Stimulated activated CD8-positive, alpha-beta memory T cell treated with anti-CD3 and anti-CD28 coated beads, Interleukin-7, amount 100 ng/mL, for 24 hours (primary cell): ENCODE data around the gene CYP46A1.

Experiments
- DNase-seq: peaks from one replicate; pipeline ENCODE4 v3.0.0-alpha.2; 2020; ENCODE audit warnings: low read depth

The CYP46A1 gene

DNA sequence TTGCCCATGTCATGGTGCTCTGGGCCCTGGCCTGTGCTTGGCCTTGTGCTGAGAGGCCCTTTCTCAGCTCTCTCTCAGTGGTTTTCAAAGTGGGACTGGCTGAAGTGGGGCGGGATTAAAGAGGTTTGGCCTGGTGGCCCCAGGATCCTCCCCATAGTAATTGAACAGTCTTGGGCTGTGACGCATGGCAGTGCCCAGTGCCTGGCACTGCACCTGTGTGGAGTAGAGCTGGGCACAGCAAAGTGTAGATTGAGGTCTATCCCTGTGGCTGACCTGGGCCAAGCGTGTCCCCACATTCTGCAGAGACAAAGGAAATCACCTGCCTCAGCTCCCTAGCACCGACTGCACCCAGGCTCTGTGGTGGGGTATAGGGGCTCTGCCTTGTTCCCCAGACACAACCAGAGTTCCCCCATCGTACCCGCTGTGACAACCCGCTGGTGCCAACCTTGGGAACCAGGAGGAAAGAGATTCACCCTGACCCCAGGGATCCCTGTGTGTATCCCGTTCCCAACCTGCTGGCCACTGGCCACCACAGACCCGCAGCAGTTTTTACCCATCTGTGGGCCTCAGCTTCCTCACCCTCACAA, 9.9 kb upstream of the CYP46A1 start:
- DNase-seq = no peak

DNA sequence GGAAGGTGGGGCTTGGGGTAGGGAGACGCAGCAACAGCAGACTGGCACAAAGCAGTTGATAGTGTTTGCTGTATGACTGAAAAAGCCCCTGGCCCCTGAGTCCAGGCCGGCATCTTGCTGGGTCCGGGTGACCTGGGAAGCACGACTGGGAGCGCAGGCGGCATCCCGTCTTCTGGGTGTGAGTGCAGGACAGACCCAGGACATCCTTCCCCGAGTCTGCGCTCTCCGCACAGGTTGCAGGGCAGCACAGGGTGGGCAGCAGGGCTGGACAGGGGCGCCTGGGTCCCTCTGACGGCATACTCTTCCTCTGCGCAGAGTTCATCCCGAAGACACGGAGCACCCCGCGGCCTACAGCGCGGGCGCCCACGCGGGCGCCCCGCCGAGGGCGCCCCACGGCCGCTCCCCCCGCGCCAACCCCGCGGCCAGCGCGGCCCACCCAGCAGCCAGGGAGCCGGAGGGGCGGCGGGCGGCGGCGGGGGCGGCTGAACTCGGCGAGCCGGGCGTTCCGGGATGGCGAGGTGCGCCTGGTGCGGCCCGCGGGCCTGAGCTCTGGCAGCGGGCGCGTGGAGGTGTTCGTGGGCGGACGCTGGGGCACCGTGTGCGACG, 9.2 kb upstream of the CYP46A1 start:
- DNase-seq = no peak

DNA sequence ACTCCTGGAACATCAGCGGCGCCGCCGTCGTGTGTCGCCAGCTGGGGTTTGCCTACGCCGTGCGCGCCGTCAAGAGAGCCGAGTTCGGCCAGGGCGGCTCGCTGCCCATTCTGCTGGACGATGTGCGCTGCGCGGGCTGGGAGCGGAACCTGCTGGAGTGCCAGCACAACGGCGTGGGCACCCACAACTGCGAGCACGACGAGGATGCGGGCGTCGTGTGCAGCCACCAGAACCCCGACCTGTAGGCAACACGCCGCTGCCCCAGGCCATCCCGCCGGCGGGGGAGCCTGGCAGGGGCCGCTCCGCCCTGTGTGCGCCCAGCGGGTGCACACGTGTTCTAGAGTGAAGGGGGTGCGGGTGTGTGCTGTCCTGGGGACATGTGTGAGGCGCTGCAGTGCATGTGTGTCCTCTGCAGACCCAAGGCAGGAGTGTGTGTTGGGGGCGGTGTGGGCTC, 8.7 kb upstream of the CYP46A1 start:
- DNase-seq = no peak

DNA sequence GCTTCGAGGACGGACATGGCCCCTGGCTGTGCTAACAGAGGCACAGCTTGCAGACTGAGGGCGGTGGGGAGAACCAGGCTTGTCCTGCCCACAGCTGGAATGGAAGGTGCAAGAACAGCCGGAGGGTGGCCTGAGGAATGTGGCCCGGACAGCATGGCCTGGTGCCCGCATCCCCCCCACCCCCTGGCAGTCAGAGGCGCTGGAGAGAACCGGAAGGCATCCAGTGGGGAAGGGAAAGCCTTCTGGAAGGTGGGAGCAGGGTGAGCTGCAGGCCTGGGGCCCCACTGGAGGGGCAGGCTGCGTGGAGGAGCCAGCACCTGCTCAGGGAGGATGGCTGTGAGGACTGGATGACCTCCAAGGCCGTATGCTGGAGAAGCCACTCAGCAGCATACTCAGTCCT, 8.1 kb upstream of the CYP46A1 start:
- no peak for DNase-seq

DNA sequence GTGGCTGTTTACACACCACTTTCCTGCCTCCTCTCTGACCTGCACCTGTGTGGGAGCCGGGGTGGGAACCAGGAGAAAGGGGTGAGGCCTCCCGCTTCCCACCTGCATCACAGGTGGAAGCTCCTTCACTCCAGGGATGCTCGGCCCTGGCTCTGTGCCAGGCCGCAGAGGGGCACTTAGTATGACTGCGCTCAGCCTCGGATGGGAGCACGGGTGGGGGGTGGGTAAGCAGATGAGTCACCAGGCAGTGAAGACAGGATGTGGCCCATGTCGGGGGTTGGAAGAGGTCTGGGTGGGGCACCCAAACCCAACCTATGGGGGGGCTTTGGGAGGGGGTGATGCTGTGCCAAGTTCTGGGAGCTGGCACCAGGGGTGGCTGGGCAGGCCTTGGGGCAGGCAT, 7.4 kb upstream of the CYP46A1 start:
- no peak for DNase-seq

DNA sequence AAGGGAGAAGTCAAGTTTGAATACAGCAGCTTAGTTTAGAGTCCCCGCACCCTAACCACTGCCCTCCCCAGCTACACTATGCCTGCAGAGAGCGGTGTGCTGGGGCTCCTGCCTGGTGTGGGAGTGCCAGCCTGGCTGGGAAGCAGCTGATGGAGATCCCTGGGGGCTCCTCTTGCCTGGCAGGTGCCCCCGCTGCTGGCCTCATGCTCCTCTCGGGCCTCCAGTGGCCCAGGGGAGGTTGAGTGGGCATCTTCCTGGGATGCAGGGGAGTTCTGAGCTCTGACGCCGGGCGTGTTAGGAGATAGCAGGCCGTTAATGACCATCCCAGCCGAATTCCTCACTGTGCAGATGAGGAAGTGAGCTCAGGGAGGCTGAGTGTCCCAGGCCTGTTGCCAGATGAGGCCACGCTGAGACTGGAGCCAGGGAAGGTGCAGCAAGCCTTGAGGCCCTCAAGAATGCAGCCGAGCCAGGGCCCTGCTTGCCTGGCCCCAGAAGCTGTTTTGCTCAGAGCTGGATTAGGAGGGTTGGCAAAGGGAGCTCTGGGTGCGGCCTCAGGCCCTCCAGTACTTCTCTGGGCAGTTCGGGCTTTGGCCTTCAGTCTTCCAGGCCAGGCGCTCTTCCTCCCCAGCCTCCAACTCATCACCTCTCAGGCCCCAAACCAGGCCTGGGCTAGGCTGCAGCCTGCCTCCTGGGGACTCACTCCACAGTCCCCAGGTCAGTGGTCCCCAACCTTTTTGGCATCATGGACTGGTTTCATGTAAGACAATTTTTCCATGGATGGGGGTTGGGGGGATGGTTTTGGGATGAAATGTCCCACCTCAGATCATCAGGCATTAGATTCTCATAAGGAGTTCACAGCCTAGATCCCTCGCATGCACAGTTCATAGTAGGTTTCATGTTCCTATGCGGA, 6.6 kb upstream of the CYP46A1 start:
- no peak for DNase-seq

DNA sequence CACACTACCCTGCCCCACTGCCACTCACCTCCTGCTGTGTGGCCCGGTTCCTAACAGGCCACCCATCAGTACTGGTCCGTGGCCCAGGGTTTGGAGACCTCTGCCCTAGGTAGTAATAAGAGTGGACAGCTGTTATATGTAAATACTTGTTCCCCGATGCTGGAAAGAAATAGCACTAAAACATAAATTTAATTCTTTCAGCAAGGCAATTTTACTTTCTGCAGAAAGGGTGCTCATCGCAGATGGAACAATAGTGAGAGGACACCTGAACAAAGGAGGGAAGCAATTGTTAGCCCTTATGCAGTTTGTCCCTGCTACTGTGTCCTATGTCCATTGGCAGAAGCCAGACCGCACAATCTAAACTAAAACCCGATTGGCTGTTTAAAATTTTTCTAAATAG, 5.9 kb upstream of the CYP46A1 start:
- DNase-seq = no peak

DNA sequence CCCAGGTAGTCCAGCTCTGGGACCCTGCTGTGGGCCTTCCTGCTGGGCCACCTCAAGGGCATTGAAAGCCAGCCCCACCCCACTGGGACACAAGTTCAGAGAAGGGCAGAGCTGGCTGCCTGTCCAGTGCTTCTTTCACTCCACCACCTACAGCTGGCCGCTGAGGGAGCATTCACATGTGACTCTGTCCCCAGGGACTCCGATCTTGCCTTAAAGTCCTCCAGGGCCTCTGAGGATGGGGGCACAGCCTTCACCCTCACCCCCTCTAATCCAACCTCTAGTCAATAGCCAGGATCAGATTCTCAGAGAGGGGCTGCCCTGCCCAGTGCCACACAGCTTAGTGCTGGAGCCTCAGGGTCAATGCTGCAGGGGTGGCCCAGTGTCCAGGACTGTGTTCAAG, 5.0 kb upstream of the CYP46A1 start:
- no peak for DNase-seq

DNA sequence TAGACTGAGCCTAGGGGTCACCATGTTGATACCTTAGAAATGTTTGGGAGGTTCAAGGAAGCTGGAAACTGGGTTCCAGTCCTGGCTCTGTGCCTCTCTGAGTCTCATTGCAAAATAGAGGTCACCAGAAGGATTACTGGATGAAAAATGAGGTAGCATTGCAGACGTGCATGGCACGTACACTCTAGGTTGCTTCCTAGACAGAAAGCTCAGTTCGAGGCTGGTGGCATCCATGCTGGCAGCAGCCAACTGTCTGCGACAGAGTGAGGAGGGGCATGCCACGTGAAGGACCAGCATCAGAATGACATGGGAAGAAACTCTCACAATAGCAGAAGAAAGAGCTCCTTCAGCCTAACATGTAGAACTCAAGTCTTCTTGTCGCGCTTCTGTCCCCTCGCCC, 4.6 kb upstream of the CYP46A1 start:
- DNase-seq = no peak

DNA sequence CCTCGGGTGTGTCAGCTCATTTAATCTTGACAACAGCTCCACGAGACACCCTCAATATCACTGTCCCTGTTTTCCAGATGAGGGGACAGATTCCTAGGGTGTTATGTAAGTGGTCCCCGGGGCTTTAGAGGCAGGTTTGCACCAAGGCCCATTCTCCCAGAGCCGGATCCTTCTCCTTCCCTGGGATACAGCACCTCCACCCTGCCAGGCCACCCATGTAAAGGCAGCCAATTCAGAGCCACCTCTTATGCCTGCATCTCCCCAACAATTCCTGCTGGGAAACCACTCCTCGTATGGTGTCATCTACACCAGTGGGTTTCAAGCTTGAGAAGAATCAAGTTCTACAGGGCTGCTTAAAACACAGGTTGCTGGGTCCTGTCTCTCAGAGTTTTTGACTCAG, 4.1 kb upstream of the CYP46A1 start:
- no peak for DNase-seq

DNA sequence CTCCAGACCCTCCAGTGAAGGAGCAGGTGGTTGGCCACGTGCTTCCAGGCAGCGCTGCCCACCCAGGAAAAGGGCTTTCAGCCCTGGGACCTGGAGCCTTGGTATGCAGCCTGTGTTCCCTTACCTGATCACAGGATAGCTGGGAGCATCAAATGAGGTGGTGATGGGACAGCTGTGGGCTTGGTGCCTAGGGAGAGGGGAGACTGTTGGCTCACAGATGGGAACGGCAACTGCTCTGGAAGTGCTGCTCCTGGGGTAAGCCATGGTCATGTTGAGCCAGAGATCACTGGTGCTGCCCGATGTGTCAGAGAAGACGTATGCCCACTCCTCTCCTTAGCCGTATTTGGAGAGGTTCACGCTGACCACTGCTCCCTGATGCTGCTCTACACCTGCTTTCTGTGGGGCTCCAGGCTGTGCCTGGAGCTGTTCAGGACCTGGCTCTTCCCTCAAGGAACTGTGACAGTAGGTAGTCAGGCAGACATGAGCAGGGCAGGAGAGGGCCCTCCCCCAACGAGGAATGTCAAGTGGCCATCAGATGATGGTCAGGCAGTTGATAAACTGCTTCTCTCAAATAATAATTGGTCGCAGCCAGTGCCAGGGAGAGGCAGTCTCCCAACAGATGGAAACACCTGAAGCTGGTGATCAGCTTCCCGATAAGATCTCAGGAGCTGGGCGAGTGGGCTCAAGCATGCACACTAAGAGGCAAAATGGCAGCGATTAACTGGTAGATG, 2.8 kb upstream of the CYP46A1 start:
- DNase-seq = no peak

DNA sequence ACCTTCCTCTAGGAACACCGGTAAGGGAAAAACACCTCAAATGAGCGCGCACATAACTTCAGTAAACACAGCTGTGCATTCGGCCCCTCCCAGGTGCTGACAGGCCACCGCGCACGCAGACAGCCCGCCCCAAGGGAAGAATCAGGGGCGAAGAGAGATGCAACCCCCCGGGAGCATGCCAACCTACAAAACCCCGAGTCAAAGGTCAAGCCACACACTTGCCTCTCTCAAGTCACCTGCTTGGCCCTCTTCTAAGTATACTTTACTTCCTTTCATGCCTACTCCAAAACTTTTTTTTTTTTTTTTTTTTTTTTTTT, 2.3 kb upstream of the CYP46A1 start:
- no peak for DNase-seq

DNA sequence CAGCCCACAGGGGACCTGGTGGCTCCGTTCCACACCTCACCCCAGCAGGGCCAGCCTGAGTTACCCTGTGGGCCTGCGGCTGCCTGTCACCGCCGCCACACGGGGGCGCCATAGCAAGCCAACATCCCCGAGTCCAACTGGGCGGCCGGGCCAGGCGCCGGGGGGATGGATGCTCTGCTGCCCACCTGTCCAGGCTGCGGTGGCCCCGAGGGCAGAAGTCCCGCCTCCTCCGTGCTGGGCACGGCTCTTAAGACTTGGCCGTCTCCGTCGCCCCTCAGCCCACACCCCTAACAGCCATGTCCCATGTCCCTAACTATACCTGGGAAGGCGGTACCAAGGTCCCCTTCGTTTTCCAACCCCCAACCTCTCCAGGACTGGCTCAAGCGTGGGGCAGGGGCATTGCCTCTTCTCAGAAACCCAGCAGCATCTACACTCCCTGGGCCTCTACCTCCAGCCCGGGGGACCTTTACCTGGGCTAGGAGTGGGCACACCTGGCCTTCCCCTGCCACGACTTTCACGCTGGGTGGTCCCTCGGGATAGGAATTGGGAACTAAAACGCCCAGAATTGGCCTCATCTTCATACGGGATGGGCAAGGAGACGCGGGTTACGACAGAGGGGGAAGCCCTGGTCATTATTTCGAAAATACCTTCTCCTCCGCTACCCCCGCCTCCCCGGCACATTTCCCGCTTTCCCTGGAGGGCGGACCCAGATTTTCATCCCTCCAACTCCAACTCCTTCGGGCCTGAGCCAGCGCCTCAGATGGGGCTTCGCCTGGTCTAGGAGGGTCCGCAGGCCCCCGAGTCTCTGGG, 1.1 kb upstream of the CYP46A1 start:
- peak; percentile 73 for DNase-seq

DNA sequence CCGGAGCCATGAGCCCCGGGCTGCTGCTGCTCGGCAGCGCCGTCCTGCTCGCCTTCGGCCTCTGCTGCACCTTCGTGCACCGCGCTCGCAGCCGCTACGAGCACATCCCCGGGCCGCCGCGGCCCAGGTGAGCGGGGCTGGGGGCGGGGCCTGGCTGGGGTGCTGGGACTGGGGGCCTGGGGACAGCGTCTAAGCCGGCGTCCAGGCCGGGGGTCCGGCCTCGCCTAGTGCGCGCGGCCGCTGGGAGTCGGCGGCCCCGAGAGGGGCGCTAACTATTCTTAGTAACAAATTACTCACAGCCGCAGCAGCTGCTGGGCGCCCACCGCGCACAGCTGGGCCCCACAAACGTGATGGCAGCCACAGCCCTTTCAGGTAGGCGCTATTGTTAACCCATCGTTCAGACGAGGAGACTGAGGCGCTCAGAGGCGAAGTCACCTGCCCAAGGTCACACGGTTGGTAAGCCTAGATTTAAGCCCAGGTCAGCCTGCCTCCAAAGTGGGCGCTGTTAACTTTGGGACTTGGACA, 374 bp downstream of the CYP46A1 start:
- peak; percentile 3 for DNase-seq

DNA sequence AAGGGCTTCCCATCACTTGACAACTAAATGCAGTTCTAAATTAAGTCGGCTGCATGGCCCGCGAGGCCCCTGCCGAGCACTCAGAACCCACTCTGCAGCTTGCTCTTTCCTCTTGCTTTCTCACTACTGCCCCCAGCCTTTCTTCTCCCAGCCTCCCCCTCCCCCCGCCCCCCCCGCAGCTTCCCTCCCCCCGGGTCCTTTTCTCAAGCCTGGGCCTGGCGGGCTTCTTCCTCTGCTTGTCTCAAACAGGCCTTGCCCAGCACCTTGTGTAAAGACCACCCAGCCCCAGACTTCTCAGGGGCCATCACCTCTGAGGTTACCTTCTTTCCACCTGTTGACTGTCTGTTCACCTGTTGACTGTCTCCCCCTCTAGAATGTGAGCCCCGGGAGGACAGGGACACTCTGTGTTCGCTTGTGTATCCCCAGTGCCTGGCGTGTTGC, 1.1 kb downstream of the CYP46A1 start:
- no peak for DNase-seq

DNA sequence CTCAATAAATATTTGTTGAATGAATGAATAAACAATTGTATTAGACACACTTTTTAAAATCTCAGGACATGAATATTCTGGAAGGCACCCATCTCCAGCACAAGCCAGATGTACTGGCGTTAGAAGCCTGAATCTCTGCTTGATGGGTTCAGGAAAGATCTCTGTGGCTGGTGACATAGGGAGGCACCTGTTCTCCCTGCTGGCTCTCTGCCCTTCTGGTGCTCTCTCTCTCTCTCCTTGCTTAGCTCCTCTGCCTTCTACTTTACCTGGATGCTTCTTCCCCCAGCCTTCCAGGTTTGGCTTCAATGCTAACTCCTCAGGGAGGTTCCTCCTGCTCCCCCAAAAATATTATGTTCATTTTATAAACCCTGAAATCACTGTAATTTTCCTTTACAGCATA, 1.5 kb downstream of the CYP46A1 start:
- no peak for DNase-seq

DNA sequence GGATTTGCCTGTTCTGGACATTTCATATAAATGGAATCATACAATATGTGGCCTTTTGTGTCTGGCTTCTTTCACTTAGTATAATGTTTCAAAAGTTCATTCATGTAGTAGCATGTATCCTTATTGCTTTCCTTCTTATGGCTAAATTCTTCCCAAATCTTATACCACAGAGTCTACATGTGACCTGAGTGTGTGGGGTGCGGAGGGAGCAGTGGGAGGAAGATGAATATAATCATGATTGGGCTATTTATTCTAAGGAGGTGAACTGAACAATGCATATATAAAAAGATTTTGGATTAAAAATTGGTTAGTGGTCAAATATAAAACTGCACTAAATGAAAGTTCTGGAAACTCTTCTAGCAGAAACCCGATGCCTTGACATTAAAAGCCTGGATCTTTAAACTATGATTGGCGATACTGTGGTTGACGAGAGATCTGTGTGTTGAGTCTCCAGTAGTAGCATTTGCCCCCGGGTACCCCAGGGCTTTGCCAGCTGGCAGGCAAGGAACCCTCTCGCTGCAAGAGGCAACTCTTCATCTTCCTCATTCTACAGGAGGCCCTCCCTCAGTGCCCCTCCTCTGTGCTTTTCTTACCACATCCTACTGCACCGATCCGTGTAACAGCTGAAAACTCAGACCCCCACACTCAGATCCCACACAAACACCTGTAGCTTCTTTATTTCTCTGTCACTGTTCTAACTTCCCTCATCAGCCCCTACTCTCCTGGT, 2.6 kb downstream of the CYP46A1 start:
- DNase-seq = no peak

DNA sequence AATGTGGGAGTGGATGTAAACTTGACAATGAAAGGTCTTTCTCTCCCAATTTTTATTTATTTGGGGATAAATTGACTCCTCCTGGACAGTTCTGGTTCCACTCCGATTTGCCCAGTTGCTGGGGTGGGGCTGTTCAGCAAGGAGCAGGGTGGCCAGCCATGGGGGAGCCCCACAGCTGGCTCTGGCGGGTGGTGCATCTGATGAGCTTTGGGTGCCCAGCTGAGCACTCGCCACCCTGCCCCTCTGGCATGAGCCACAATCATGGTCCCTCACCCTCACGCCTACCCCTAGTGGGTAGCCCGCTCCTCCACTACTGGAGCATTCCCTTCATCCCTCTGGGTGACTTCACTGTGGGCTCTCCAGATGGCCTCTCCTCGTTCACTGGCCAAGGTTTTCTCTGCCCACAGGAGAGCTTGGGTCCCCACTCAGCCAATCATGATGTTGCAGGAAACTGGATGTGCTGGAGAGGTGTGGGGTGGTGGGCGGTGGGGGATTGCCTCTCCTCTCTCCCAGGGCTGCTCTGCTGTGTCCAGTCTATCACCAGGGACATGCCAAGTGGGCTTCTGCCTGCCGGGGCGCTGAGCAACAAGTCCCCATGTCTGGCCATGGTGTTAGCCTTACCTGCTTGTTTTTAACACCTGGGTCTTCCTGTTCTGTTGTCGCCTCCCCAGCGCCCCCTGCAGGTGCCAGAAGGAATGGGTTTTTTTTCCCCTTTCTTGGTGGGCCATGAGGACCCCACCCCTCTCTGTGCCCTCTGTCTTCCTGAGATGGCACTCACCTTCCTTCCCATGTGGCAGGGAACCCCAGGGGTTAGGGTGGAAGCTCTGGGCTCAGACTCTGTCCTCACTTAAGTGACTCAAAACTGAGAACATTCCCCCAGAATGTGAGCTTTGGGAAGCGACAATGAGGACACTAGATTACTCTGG, 3.4 kb downstream of the CYP46A1 start:
- DNase-seq = no peak

DNA sequence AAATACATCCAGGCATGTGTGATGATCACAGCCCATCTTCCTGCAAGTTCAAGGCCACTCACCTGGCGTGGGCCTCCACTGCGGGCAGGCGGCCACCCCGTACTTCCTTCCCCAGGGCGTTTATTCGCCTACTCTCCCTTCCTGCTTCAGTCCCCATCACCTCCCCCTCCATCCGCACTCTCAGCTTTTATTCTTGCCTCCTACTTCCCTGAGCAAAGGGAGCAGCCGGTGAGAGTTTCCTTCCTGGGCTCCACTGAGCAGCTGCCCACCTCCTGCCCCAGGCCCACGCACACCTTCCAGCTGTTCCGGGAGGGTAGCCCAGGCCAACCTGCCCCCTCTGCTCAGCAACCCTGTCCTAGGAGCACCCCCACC, 4.1 kb downstream of the CYP46A1 start:
- no peak for DNase-seq

DNA sequence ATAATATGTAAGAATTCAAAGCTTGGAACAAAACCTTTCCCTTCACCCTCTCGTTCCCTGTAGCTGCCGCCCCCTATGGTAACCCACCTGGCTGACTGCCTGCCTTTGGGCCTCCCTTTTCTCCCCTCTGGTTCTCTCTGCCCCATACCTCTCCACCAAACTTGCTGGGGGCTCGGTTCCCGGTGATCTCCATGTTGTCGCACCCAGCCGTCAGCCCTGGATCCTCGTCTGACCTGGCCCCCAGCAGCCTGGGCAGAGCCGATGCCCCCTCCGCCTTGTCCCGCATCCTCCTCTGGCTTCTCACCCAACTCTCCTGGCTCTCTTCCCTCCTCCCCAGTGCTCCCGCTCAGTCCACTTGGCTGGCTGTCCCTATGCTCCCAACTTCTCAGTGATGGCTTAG, 4.5 kb downstream of the CYP46A1 start:
- DNase-seq = no peak
